ENCODE data around the gene TSN.

GRCh38 chr2:121723316-121723715 lies 32.1 kb upstream of the TSN start:
- no peak for TF ChIP-seq EZH2 (IDR thresholded peaks at IDR 0.05)
- TF ChIP-seq, protein P1, sequence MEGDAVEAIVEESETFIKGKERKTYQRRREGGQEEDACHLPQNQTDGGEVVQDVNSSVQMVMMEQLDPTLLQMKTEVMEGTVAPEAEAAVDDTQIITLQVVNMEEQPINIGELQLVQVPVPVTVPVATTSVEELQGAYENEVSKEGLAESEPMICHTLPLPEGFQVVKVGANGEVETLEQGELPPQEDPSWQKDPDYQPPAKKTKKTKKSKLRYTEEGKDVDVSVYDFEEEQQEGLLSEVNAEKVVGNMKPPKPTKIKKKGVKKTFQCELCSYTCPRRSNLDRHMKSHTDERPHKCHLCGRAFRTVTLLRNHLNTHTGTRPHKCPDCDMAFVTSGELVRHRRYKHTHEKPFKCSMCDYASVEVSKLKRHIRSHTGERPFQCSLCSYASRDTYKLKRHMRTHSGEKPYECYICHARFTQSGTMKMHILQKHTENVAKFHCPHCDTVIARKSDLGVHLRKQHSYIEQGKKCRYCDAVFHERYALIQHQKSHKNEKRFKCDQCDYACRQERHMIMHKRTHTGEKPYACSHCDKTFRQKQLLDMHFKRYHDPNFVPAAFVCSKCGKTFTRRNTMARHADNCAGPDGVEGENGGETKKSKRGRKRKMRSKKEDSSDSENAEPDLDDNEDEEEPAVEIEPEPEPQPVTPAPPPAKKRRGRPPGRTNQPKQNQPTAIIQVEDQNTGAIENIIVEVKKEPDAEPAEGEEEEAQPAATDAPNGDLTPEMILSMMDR (IDR thresholded peaks at IDR 0.05), result no peak
- no peak for TF ChIP-seq EZH2phosphoT487 (IDR thresholded peaks at IDR 0.05)

Data from neural progenitor cell (in vitro differentiated cells).